ENCODE results near the gene COPS3.

DNA sequence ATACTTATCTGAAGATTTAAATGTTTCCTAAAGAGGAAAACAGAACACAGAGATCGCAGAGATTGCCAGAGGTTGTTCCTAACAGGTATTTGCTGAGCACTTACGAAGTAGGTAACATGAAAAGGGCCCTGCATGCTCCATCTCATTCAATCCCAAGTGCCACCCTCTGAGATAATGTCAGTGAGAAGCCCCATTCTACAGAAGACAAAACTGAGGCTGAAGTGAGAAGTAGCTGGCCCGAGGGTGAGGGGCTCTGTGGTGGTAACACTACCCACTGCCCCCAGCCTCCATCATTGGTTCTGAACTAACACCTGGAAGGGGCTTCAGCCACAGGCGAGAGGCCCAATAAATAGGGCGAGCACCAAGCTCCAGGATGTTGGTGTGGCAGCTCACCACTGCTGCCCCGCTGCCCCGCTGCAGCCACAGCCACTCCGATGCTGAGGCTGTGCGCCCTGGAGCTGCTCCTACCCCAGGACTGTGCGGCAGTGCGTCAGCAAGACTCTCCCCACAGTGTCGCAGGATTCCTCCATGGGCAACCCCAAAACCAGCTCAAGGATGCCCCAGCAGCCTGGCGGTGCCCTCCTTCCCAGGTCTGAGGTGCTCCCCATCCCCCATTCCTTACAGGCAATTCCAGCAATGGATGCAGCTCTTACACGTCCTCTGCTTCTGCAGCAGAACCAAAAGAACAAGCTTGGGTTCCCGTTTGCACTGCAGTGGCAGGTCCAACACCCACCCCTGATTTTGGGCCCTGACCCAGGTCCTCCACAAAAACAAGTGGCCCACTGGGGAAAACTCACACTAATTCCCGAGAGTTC, 54.4 kb downstream of the COPS3 start:
- TF ChIP-seq, protein P1, sequence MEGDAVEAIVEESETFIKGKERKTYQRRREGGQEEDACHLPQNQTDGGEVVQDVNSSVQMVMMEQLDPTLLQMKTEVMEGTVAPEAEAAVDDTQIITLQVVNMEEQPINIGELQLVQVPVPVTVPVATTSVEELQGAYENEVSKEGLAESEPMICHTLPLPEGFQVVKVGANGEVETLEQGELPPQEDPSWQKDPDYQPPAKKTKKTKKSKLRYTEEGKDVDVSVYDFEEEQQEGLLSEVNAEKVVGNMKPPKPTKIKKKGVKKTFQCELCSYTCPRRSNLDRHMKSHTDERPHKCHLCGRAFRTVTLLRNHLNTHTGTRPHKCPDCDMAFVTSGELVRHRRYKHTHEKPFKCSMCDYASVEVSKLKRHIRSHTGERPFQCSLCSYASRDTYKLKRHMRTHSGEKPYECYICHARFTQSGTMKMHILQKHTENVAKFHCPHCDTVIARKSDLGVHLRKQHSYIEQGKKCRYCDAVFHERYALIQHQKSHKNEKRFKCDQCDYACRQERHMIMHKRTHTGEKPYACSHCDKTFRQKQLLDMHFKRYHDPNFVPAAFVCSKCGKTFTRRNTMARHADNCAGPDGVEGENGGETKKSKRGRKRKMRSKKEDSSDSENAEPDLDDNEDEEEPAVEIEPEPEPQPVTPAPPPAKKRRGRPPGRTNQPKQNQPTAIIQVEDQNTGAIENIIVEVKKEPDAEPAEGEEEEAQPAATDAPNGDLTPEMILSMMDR (IDR thresholded peaks at IDR 0.05; ENCODE audit: low read depth, low read length, missing input control): no peak
- TF ChIP-seq, protein P2, sequence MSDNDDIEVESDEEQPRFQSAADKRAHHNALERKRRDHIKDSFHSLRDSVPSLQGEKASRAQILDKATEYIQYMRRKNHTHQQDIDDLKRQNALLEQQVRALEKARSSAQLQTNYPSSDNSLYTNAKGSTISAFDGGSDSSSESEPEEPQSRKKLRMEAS (IDR thresholded peaks at IDR 0.05): no peak

Data from liver (tissue), 2 donors.